Stimulated activated CD4-positive, alpha-beta T cell treated with anti-CD3 and anti-CD28 coated beads, TNF-alpha, amount 100 ng/mL, for 48 hours (primary cell): ENCODE data around the gene DIS3L2.
"Not testable (repeated sequence)": the region's sequence is repeated elsewhere in the genome, so short reads cannot be mapped to it uniquely, and the experiment has no call there.

Experiments used
- DNase-seq, 3 donors: peaks; one replicate each; pipeline ENCODE4 v3.0.0-alpha.2; 2020; ENCODE audit warnings: low read depth in 3 of 3

Gene DIS3L2

GRCh38 chr2:232367591-232368233, 406.2 kb downstream of the DIS3L2 start:
- DNase-seq = no peak

- DNase-seq = no peak
Observed at GRCh38 chr2:232368311-232368731, 406.8 kb downstream of the DIS3L2 start.

GRCh38 chr2:232369126-232369951, 407.8 kb downstream of the DIS3L2 start:
- DNase-seq = no peak

GRCh38 chr2:232370007-232370406, 408.5 kb downstream of the DIS3L2 start:
- not testable (repeated sequence) for DNase-seq

GRCh38 chr2:232372231-232373208, 411.0 kb downstream of the DIS3L2 start:
- DNase-seq = no peak

- DNase-seq = no peak
Observed at GRCh38 chr2:232374356-232374755, 412.8 kb downstream of the DIS3L2 start.

- DNase-seq = no peak
Observed at GRCh38 chr2:232375164-232375563, 413.7 kb downstream of the DIS3L2 start.

GRCh38 chr2:232376260-232376659, 414.7 kb downstream of the DIS3L2 start:
- no peak for DNase-seq

- no peak for DNase-seq
Observed at GRCh38 chr2:232376713-232377112, 415.2 kb downstream of the DIS3L2 start.

- DNase-seq = no peak
Observed at GRCh38 chr2:232377319-232377718, 415.8 kb downstream of the DIS3L2 start.

- DNase-seq = no peak
Observed at GRCh38 chr2:232377841-232378734, 416.6 kb downstream of the DIS3L2 start.

GRCh38 chr2:232378735-232379151, 417.2 kb downstream of the DIS3L2 start, which contains the start of gene ALPP:
TSS of gene ALPP (plus strand) at chr2:232378751. CDS start at chr2:232378803, 52 bp downstream.
- not testable (repeated sequence) for DNase-seq

- DNase-seq = not testable (repeated sequence)
Observed at GRCh38 chr2:232379610-232380590, 418.4 kb downstream of the DIS3L2 start.

GRCh38 chr2:232381204-232382031, 419.9 kb downstream of the DIS3L2 start:
- DNase-seq = not testable (repeated sequence)

GRCh38 chr2:232382331-232383225, 421.1 kb downstream of the DIS3L2 start:
- DNase-seq = no peak

- no peak for DNase-seq
Observed at GRCh38 chr2:232384466-232384865, 423.0 kb downstream of the DIS3L2 start.

GRCh38 chr2:232385058-232385457, 423.5 kb downstream of the DIS3L2 start:
- not testable (repeated sequence) for DNase-seq
